GM23338 (cell line): ENCODE data around the gene CDC6. TPM values are rescaled to one million over a fixed set of nuclear protein-coding genes. Genes with fewer than 3 reads are reported as not detected.
A peak's percentile ranks its signal among the peaks of the same experiment; 100 is the strongest.

Experiments used
- ATAC-seq: fragments of 200-7000 bp; cut with Tn5 transposase; 3 replicates; pipeline ENCODE4 v1.9.1; 2020
- DNase-seq: peaks from one replicate; pipeline ENCODE4 v3.0.0-alpha.2; 2015; ENCODE audit warnings: low spot score
- H2AFZ ChIP-seq: fragments of 200-600 bp; sonication (generic); 2 replicates; pipeline ENCODE4 v1.8.0; 2016; ENCODE audit warnings: antibody characterized with exemption, mild to moderate bottlenecking, moderate library complexity
- H3F3A ChIP-seq: fragments of 200-600 bp; sonication (generic); replicated peaks from 2 replicates; pipeline ENCODE4 v1.8.0; 2017; ENCODE audit warnings: antibody characterized with exemption, mixed run types, low read depth
- H3K27ac ChIP-seq: fragments of 200-600 bp; sonication (generic); 2 replicates; pipeline ENCODE4 v1.6.1; 2016; ENCODE audit warnings: low read depth
- H3K27me3 ChIP-seq: fragments of 200-600 bp; sonication (generic); 2 replicates; pipeline ENCODE4 v1.8.0; 2016; ENCODE audit warnings: mild to moderate bottlenecking, mixed run types, moderate library complexity; ENCODE audit not compliant: insufficient read depth
- H3K36me3 ChIP-seq: fragments of 200-600 bp; sonication (generic); 2 replicates; pipeline ENCODE4 v1.8.0; 2016; ENCODE audit warnings: mild to moderate bottlenecking; ENCODE audit not compliant: insufficient read depth
- H3K4me1 ChIP-seq: fragments of 200-600 bp; sonication (generic); 2 replicates; pipeline ENCODE4 v1.8.0; 2016; ENCODE audit warnings: mild to moderate bottlenecking, moderate library complexity; ENCODE audit not compliant: insufficient read depth
- H3K4me2 ChIP-seq: fragments of 200-600 bp; sonication (generic); 2 replicates; pipeline ENCODE4 v1.7.1; 2017; ENCODE audit warnings: mixed run types
- H3K4me3 ChIP-seq: fragments of 200-600 bp; sonication (generic); 2 replicates; pipeline ENCODE4 v1.6.1; 2016; ENCODE audit warnings: mixed run types
- H3K79me2 ChIP-seq: fragments of 200-600 bp; sonication (generic); replicated peaks from 2 replicates; pipeline ENCODE4 v1.8.0; 2017; ENCODE audit warnings: mild to moderate bottlenecking; ENCODE audit not compliant: insufficient read depth
- H3K9me2 ChIP-seq: fragments of 200-600 bp; sonication (generic); 2 replicates; pipeline ENCODE4 v1.8.0; 2017; ENCODE audit not compliant: insufficient read depth
- H4K20me1 ChIP-seq: fragments of 200-600 bp; sonication (generic); replicated peaks from 2 replicates; pipeline ENCODE4 v1.8.0; 2017; ENCODE audit warnings: mild to moderate bottlenecking; ENCODE audit not compliant: insufficient read depth
- H3K27ac Mint-ChIP-seq: 2 replicates; pipeline ENCODE4 v1.8.0; 2020; ENCODE audit warnings: inconsistent platforms, mild to moderate bottlenecking, moderate library complexity, mixed read lengths
- H3K27me3 Mint-ChIP-seq: 3 replicates; pipeline ENCODE4 v1.8.0; 2022; ENCODE audit warnings: low read depth, mild to moderate bottlenecking, moderate library complexity, mixed read lengths, inconsistent platforms; ENCODE audit not compliant: insufficient read depth, poor library complexity
- H3K36me3 Mint-ChIP-seq: 3 replicates; pipeline ENCODE4 v1.8.0; 2021; ENCODE audit warnings: low read depth, mild to moderate bottlenecking, inconsistent platforms, moderate library complexity, mixed read lengths
- H3K4me1 Mint-ChIP-seq: 3 replicates; pipeline ENCODE4 v1.8.0; 2020; ENCODE audit warnings: mild to moderate bottlenecking, inconsistent platforms, mixed read lengths
- H3K4me3 Mint-ChIP-seq: 3 replicates; pipeline ENCODE4 v1.8.0; 2021; ENCODE audit warnings: moderate library complexity, mild to moderate bottlenecking, inconsistent platforms, mixed read lengths
- H3K9me3 Mint-ChIP-seq: 3 replicates; pipeline ENCODE4 v1.8.0; 2020; ENCODE audit warnings: moderate library complexity, mild to moderate bottlenecking, inconsistent platforms, mixed read lengths
- CREB1 ChIP-seq: fragments of 250-450 bp; sonication (Bioruptor Pico); IDR thresholded peaks from 2 replicates; pipeline ENCODE4 v1.5.0; 2020; ENCODE audit warnings: low read depth, mild to moderate bottlenecking, moderate library complexity
- CTCF ChIP-seq, 2 experiments: fragments of 200-600 bp in 1 of 2; sonication (generic) in 1 of 2; conservative IDR thresholded peaks; 2 replicates each; pipeline versions ENCODE4 v1.5.1 to v1.6.1; 2016 to 2017; ENCODE audit warnings: antibody characterized with exemption in 2 of 2, low read depth in 2 of 2, mild to moderate bottlenecking in 2 of 2, moderate library complexity in 1 of 2
- ETS1 ChIP-seq: IDR thresholded peaks from 2 replicates; pipeline ENCODE4 v1.6.1; 2016; ENCODE audit warnings: antibody characterized with exemption
- EZH2 ChIP-seq: fragments of 200-600 bp; sonication (generic); IDR thresholded peaks from one replicate; pipeline ENCODE4 v1.8.0; 2017; ENCODE audit warnings: antibody characterized with exemption, mild to moderate bottlenecking, low read depth; ENCODE audit not compliant: unreplicated experiment
- EZH2phosphoT487 ChIP-seq: fragments of 200-600 bp; sonication (generic); IDR thresholded peaks from one replicate; pipeline ENCODE4 v1.8.1; 2018; ENCODE audit warnings: antibody characterized with exemption; ENCODE audit not compliant: unreplicated experiment
- JUNB ChIP-seq: IDR thresholded peaks from one replicate; pipeline ENCODE4 v1.6.1; 2016; ENCODE audit warnings: antibody characterized with exemption; ENCODE audit not compliant: unreplicated experiment
- NANOG ChIP-seq: IDR thresholded peaks from 2 replicates; pipeline ENCODE4 v1.6.1; 2016; ENCODE audit warnings: antibody characterized with exemption, borderline replicate concordance
- POLR2AphosphoS5 ChIP-seq: IDR thresholded peaks from 2 replicates; pipeline ENCODE4 v1.6.1; 2016; ENCODE audit warnings: antibody characterized with exemption, low read depth
- REST ChIP-seq: IDR thresholded peaks from one replicate; pipeline ENCODE4 v1.6.1; 2018; ENCODE audit warnings: antibody characterized with exemption; ENCODE audit not compliant: unreplicated experiment
- STAT1 ChIP-seq: IDR thresholded peaks from one replicate; pipeline ENCODE4 v1.6.1; 2016; ENCODE audit warnings: antibody characterized with exemption; ENCODE audit not compliant: unreplicated experiment
- ZNF114 ChIP-seq: fragments of 250-450 bp; sonication (Bioruptor Pico); IDR thresholded peaks from 2 replicates; pipeline ENCODE4 v1.5.0; 2020; ENCODE audit warnings: mild to moderate bottlenecking, moderate library complexity
- ZNF331 ChIP-seq: fragments of 250-450 bp; sonication (Bioruptor Pico); IDR thresholded peaks from 2 replicates; pipeline ENCODE4 v1.5.0; 2020; ENCODE audit warnings: low read depth, mild to moderate bottlenecking, moderate library complexity
- ZNF462 ChIP-seq: fragments of 250-450 bp; sonication (Bioruptor Pico); IDR thresholded peaks from 2 replicates; pipeline ENCODE4 v1.5.0; 2020; ENCODE audit warnings: mild to moderate bottlenecking, moderate library complexity
- polyA plus RNA-seq: library from polyadenylated mRNA; unstranded; fragments of >200 nt; fragmentation: Nextera tagmentation; extraction: Ambion mirVana; gene quantifications from 2 replicates; pipeline ENCODE4 v1.2.1, GENCODE V29; 2016
- total RNA-seq: library from RNA; depleted of rRNA; stranded (reverse); fragments of >200 nt; shearing (Covaris generic); gene quantifications from 2 replicates; pipeline ENCODE4 v1.2.3, GENCODE V29; 2014

Gene CDC6
- total and polyA plus RNA-seq, 2 experiments from 2014 or later, result 46.2 to 79.9 TPM

GRCh38 chr17:40343219-40344119 is 55.8 kb downstream of the CDC6 start:
- H4K20me1 ChIP-seq, result peaks cover 23% of the 10 kb centered on the region
- H3K4me1 ChIP-seq, result peaks cover 62% of the 10 kb centered on the region
- H3K27ac ChIP-seq, result no peak overlapping the region
- H3K79me2 ChIP-seq, result peaks cover 9% of the 10 kb centered on the region; the same call in 1 of the 2 replicates
- peak overlapping the region; percentile 99 for H3K4me2 ChIP-seq
- Mint-ChIP-seq H3K27me3 (peaks cover 58% of the 10 kb centered on the region), H3K27ac (no peak overlapping the region), H3K4me1 (peaks cover 63% of the 10 kb centered on the region), H3K9me3 (no peaks in the 10 kb centered on the region), H3K4me3 (peak overlapping the region; percentile 76), H3K36me3 (no peaks in the 10 kb centered on the region; the same call in 2 of the 3 replicates)
- no peaks in the 10 kb centered on the region for H3K9me2 ChIP-seq
- H3K36me3 ChIP-seq, result no peaks in the 10 kb centered on the region; the same call in 1 of the 2 replicates
- peak overlapping the region; percentile 92 for H3K4me3 ChIP-seq
- no peak for ATAC-seq
- TF ChIP-seq EZH2phosphoT487, result no peak
- no peak for TF ChIP-seq NANOG
- TF ChIP-seq ETS1, result no peak
- TF ChIP-seq EZH2, result no peak
- TF ChIP-seq JUNB, result no peak
- no peak for TF ChIP-seq ZNF331 (CRISPR knock-in tag)
- no peak for TF ChIP-seq CTCF (conservative IDR thresholded peaks at IDR 0.05; ENCODE audit: low read depth in 2 of 2)
- no peak for TF ChIP-seq REST
- TF ChIP-seq CREB1, result no peak
- TF ChIP-seq POLR2AphosphoS5, result no peak
- no peak for TF ChIP-seq ZNF462 (CRISPR knock-in tag)
- no peak for TF ChIP-seq ZNF114 (CRISPR knock-in tag)
- no peak for TF ChIP-seq STAT1
- no peak for DNase-seq
- H3K27me3 ChIP-seq, result peaks cover 52% of the 10 kb centered on the region
- peaks cover 37% of the 10 kb centered on the region for H3F3A ChIP-seq
- H2AFZ ChIP-seq, result no peak overlapping the region
